ENCODE data around the gene ADD3.

Gene ADD3

DNA sequence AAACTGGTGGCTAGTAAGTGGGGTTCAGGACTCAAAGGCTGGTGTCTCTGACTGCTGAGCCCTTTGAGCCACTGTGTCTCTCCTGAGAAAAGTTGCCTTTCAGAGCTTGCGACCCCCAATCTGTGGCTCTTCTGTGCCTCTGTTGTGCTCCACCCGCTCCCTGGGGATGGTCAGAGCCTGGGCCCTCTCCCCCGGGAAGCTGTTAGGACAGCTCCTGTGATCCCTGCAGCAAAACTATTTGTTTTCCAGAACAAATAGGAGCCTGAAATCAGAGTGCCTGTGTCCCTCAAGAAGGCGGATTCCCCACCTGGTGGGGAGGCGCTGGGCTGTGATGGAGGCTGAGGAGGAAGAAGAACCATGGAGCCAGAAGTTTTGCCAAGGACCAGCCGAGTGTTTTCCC, 143.2 kb downstream of the ADD3 start:
- Histone ChIP-seq H3K27ac (peak overlapping the region; percentile 98), H3K9me3 (ENCODE audit: severe bottlenecking) (no peaks in the 10 kb centered on the region), H3K36me3 (no peaks in the 10 kb centered on the region), H3K27me3 (ENCODE audit: insufficient read depth, low read depth, severe bottlenecking) (no peaks in the 10 kb centered on the region), H3K4me3 (ENCODE audit: low read depth, low read length) (no peak overlapping the region)
- DNase-seq: no peak
- no peak for TF ChIP-seq CTCF (IDR thresholded peaks at IDR 0.05; ENCODE audit: low read depth, low read length)

- Histone ChIP-seq H3K27me3 (ENCODE audit: insufficient read depth, low read depth, severe bottlenecking) (no peaks in the 10 kb centered on the region), H3K4me3 (ENCODE audit: low read depth, low read length) (peak overlapping the region; percentile 13), H3K27ac (peak overlapping the region; percentile 98), H3K36me3 (no peaks in the 10 kb centered on the region), H3K9me3 (ENCODE audit: severe bottlenecking) (no peaks in the 10 kb centered on the region)
- no peak for TF ChIP-seq CTCF (IDR thresholded peaks at IDR 0.05; ENCODE audit: low read depth, low read length)
- DNase-seq: peak; percentile 72
Measured at GRCh38 chr10:110151467-110151866, 143.7 kb downstream of the ADD3 start.

- no peaks in the 10 kb centered on the region for H3K27me3 ChIP-seq (ENCODE audit: insufficient read depth, low read depth, severe bottlenecking)
Measured at GRCh38 chr10:110151971-110152370, 144.2 kb downstream of the ADD3 start.

GRCh38 chr10:110153396-110153795, 145.6 kb downstream of the ADD3 start:
- H3K27ac ChIP-seq: peak overlapping the region; percentile 98
- H3K27me3 ChIP-seq (ENCODE audit: insufficient read depth, low read depth, severe bottlenecking): no peaks in the 10 kb centered on the region
- no peak overlapping the region for H3K4me3 ChIP-seq (ENCODE audit: low read depth, low read length)
- H3K36me3 ChIP-seq: no peaks in the 10 kb centered on the region
- H3K9me3 ChIP-seq (ENCODE audit: severe bottlenecking): no peaks in the 10 kb centered on the region
- TF ChIP-seq CTCF (IDR thresholded peaks at IDR 0.05; ENCODE audit: low read depth, low read length): no peak
- no peak for DNase-seq

More at GRCh38 chr10:110151971-110152370, 144.2 kb downstream of the ADD3 start:
- TF ChIP-seq CTCF (IDR thresholded peaks at IDR 0.05; ENCODE audit: low read depth, low read length): no peak
- Histone ChIP-seq H3K9me3 (ENCODE audit: severe bottlenecking) (no peaks in the 10 kb centered on the region), H3K36me3 (no peaks in the 10 kb centered on the region), H3K27ac (peak overlapping the region; percentile 98), H3K4me3 (ENCODE audit: low read depth, low read length) (peak overlapping the region; percentile 13)
- peak; percentile 82 for DNase-seq

DNA sequence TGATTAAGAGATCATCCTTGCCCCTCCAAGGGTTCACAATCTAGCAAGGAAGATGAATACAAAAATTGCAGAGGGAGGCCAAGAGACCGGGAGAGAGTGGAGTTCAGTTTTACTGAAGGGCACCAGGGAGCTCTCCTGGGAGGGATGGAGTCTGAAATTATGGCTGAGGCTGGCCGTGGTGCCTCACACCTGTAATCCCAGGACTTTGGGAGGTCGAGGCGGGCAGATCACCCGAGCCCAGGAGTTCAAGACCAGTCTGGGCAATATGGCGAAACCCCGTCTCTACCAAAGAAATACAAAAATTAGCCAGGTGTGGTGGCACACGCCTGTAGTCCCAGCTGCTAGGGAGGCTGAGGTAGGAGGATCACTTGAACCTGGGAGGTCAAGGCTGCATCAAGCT, 148.3 kb downstream of the ADD3 start:
- no peak for TF ChIP-seq CTCF (IDR thresholded peaks at IDR 0.05; ENCODE audit: low read depth, low read length)
- no peaks in the 10 kb centered on the region for H3K27me3 ChIP-seq (ENCODE audit: insufficient read depth, low read depth, severe bottlenecking)
- no peak overlapping the region for H3K4me3 ChIP-seq (ENCODE audit: low read depth, low read length)
- H3K27ac ChIP-seq: no peak overlapping the region
- no peaks in the 10 kb centered on the region for H3K36me3 ChIP-seq
- no peak for DNase-seq
- H3K9me3 ChIP-seq (ENCODE audit: severe bottlenecking): no peaks in the 10 kb centered on the region
